ENCODE data around the gene FGFR2.

Gene FGFR2

DNA sequence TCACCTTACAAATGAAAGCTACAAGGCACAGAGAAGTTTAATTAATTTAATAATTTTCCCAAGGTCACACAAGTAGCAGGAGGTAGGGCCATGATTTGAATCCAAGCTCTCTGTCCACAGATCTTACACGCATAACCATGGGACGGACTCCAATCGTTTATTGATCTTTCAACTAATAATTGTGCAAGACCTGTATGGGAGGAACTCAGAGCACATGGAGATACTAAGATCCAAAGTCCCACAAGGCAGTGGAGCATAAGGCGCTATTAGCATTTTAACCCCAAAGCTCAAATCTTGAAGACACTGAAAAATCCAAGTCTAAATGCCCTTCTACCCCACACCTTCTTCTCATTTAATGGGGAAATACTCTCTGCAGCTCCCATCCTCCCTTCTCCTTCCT, 143.5 kb downstream of the FGFR2 start:
- no peaks in the 10 kb centered on the region for H3K36me3 ChIP-seq (ENCODE audit: insufficient read depth)
- H3K4me2 ChIP-seq: no peak overlapping the region
- H3K27ac ChIP-seq: no peak overlapping the region
- H4K20me1 ChIP-seq (ENCODE audit: insufficient read depth): no peaks in the 10 kb centered on the region
- H3K79me2 ChIP-seq (ENCODE audit: insufficient read depth, low read depth): no peaks in the 10 kb centered on the region
- H2AFZ ChIP-seq (ENCODE audit: low read depth): no peak overlapping the region
- TF ChIP-seq, protein P1, sequence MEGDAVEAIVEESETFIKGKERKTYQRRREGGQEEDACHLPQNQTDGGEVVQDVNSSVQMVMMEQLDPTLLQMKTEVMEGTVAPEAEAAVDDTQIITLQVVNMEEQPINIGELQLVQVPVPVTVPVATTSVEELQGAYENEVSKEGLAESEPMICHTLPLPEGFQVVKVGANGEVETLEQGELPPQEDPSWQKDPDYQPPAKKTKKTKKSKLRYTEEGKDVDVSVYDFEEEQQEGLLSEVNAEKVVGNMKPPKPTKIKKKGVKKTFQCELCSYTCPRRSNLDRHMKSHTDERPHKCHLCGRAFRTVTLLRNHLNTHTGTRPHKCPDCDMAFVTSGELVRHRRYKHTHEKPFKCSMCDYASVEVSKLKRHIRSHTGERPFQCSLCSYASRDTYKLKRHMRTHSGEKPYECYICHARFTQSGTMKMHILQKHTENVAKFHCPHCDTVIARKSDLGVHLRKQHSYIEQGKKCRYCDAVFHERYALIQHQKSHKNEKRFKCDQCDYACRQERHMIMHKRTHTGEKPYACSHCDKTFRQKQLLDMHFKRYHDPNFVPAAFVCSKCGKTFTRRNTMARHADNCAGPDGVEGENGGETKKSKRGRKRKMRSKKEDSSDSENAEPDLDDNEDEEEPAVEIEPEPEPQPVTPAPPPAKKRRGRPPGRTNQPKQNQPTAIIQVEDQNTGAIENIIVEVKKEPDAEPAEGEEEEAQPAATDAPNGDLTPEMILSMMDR (conservative IDR thresholded peaks at IDR 0.05; ENCODE audit: low read depth, low read length): no peak
- no peak overlapping the region for H3K9ac ChIP-seq
- no peaks in the 10 kb centered on the region for H3K27me3 ChIP-seq (ENCODE audit: insufficient read depth, low read depth)
- H3K4me3 ChIP-seq (IDR thresholded peaks at IDR 0.05; ENCODE audit: insufficient read depth, low read depth, low read length): no peak overlapping the region
- H3K4me1 ChIP-seq (ENCODE audit: low read depth, poor library complexity, severe bottlenecking): peaks cover 51% of the 10 kb centered on the region

DNA sequence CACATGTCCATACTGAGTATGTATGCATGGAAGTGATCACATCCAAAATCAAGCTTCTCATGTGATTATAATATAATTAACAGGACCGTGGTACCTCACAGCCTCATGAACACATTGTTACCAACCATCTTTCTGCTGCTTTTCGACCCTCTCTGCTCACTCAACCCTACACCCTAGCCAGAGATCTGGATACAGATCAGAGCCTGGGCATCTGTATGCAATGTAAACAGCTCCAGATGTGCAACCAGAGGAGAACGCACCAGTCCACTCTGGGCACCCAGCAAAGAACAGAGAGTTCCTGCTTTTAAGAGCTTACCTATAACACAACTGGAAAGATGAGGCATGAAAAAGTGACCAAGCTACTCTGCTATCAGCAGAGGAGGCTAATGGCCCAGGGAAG, 145.1 kb downstream of the FGFR2 start:
- peaks cover 51% of the 10 kb centered on the region for H3K4me1 ChIP-seq (ENCODE audit: low read depth, poor library complexity, severe bottlenecking)
- TF ChIP-seq, protein P1 (conservative IDR thresholded peaks at IDR 0.05; ENCODE audit: low read depth, low read length): no peak

DNA sequence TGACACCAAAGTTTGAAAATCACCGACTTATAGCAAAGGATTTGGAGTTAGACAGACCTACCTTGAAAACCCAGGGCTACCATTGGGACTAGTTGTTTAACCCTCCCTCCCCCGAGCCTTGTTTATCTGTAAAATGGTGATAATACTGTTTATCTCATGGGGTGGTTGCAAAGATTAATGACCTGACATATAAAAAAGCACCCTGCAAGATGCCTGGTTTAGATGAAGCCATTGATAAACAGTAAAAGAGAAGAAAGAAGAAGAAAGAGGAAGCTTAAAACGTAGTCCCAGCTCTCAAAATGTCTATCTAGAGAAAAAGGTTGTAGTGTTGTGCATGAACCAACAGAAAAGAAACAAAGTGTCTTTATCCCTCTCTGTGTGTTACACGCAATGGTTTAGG, 145.7 kb downstream of the FGFR2 start:
- no peaks in the 10 kb centered on the region for H3K27me3 ChIP-seq (ENCODE audit: insufficient read depth, low read depth)
- no peak overlapping the region for H3K9ac ChIP-seq
- H2AFZ ChIP-seq (ENCODE audit: low read depth): no peak overlapping the region
- H4K20me1 ChIP-seq (ENCODE audit: insufficient read depth): no peaks in the 10 kb centered on the region
- H3K4me2 ChIP-seq: no peak overlapping the region
- H3K4me1 ChIP-seq (ENCODE audit: low read depth, poor library complexity, severe bottlenecking): peaks cover 51% of the 10 kb centered on the region
- TF ChIP-seq, protein P1 (conservative IDR thresholded peaks at IDR 0.05; ENCODE audit: low read depth, low read length): no peak
- no peaks in the 10 kb centered on the region for H3K36me3 ChIP-seq (ENCODE audit: insufficient read depth)
- no peak overlapping the region for H3K27ac ChIP-seq
- no peak overlapping the region for H3K4me3 ChIP-seq (IDR thresholded peaks at IDR 0.05; ENCODE audit: insufficient read depth, low read depth, low read length)
- no peaks in the 10 kb centered on the region for H3K79me2 ChIP-seq (ENCODE audit: insufficient read depth, low read depth)

More for the DNA sequence above, 145.1 kb downstream of the FGFR2 start:
- no peaks in the 10 kb centered on the region for H4K20me1 ChIP-seq (ENCODE audit: insufficient read depth)
- no peak overlapping the region for H3K27ac ChIP-seq
- no peak overlapping the region for H3K4me3 ChIP-seq (IDR thresholded peaks at IDR 0.05; ENCODE audit: insufficient read depth, low read depth, low read length)
- no peak overlapping the region for H3K9ac ChIP-seq
- no peak overlapping the region for H3K4me2 ChIP-seq
- no peak overlapping the region for H2AFZ ChIP-seq (ENCODE audit: low read depth)
- no peaks in the 10 kb centered on the region for H3K27me3 ChIP-seq (ENCODE audit: insufficient read depth, low read depth)
- H3K79me2 ChIP-seq (ENCODE audit: insufficient read depth, low read depth): no peaks in the 10 kb centered on the region
- no peaks in the 10 kb centered on the region for H3K36me3 ChIP-seq (ENCODE audit: insufficient read depth)

DNA sequence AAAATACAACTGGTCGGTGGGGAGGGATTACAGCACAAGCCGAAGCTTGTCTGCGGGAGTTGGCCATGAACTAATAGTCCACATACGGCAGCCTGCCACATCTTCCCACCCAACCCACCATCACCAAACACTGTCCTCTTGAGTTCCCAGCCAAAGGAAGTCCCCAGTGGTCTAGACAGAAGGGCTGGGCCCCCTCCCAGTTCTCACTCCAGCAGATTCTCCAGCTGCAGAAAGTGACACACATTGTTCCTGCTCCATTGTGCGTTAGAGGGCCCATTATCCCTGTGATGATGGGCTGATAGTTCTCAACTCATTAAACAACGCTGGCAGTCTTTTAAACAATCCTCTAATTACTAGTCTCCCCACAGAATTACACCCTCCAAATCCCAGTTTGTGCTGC, 148.0 kb downstream of the FGFR2 start:
- Histone ChIP-seq H3K27ac (peak overlapping the region; percentile 90; the same call in 1 of the 2 replicates), H3K4me2 (peak overlapping the region; percentile 77), H3K79me2 (ENCODE audit: insufficient read depth, low read depth) (no peaks in the 10 kb centered on the region), H3K36me3 (ENCODE audit: insufficient read depth) (no peaks in the 10 kb centered on the region), H3K4me1 (ENCODE audit: low read depth, poor library complexity, severe bottlenecking) (peaks cover 42% of the 10 kb centered on the region), H3K9ac (no peak overlapping the region; the same call in 1 of the 2 replicates), H3K27me3 (ENCODE audit: insufficient read depth, low read depth) (no peaks in the 10 kb centered on the region), H3K4me3 (IDR thresholded peaks at IDR 0.05; ENCODE audit: insufficient read depth, low read depth, low read length) (no peak overlapping the region), H2AFZ (ENCODE audit: low read depth) (peak overlapping the region; percentile 64; the same call in 1 of the 2 replicates), H4K20me1 (ENCODE audit: insufficient read depth) (no peaks in the 10 kb centered on the region)
- TF ChIP-seq, protein P1 (conservative IDR thresholded peaks at IDR 0.05; ENCODE audit: low read depth, low read length): no peak
